Vagina (tissue), 2 donors: ENCODE data around the gene RNASE1. TPM values are rescaled to one million over a fixed set of nuclear protein-coding genes. Genes with fewer than 3 reads are reported as not detected.

Experiments
- DNase-seq, 2 donors: peaks; one replicate each; pipeline ENCODE4 v3.0.0-alpha.2; 2017; ENCODE audit errors: extremely low spot score in 2 of 2
- H3K27ac ChIP-seq: fragments of 200-600 bp; sonication (generic); one replicate; pipeline ENCODE4 v1.5.1; 2019
- H3K27me3 ChIP-seq: fragments of 200-600 bp; sonication (generic); one replicate; pipeline ENCODE4 v1.5.1; 2019
- H3K36me3 ChIP-seq, 2 donors: fragments of 200-600 bp; sonication (generic); one replicate each; pipeline ENCODE4 v1.5.1; 2017 to 2019
- H3K4me1 ChIP-seq: fragments of 200-600 bp; sonication (generic); one replicate; pipeline ENCODE4 v1.5.1; 2019
- H3K4me3 ChIP-seq, 2 donors: fragments of 200-600 bp; sonication (generic); 1 replicate in 1 of 2; 2 replicates in 1 of 2; pipeline ENCODE4 v1.5.1; 2016 to 2019
- H3K9me3 ChIP-seq: fragments of 200-600 bp; sonication (generic); one replicate; pipeline ENCODE4 v1.5.1; 2019
- CTCF ChIP-seq, 3 experiments: fragments of 450-650 bp in 2 of 3; fragments of 200-600 bp in 1 of 3; sonication (generic) in 1 of 3; IDR thresholded peaks; one replicate each; pipeline ENCODE4 v1.5.1; 2017 to 2019; ENCODE audit warnings: antibody characterized with exemption in 3 of 3, mild to moderate bottlenecking in 2 of 3, moderate library complexity in 2 of 3
- POLR2A ChIP-seq, 2 donors: fragments of 450-650 bp; IDR thresholded peaks; one replicate each; pipeline ENCODE4 v1.6.1; 2017; ENCODE audit warnings: antibody characterized with exemption in 2 of 2, mild to moderate bottlenecking in 2 of 2, moderate library complexity in 2 of 2
- POLR2AphosphoS5 ChIP-seq, 2 donors: sonication (generic); formaldehyde crosslinking; IDR thresholded peaks; one replicate each; pipeline ENCODE4 v1.9.0; 2017; ENCODE audit warnings: antibody characterized with exemption in 2 of 2, mild to moderate bottlenecking in 2 of 2, low read depth in 1 of 2; ENCODE audit not compliant: insufficient read depth in 1 of 2
- intact Hi-C: fragments of 100-400 bp; cut with DNase I; formaldehyde crosslinking; loops from one replicate; pipeline ENCODE4 v1.15.1; 2023
- total RNA-seq: library from RNA; depleted of rRNA; stranded (reverse); fragments of >200 nt; gene quantifications from one replicate; pipeline ENCODE4 v1.2.3, GENCODE V29; 2016

The RNASE1 gene
- total RNA-seq, 1 donor from 2014 or later = 174 TPM

GRCh38 chr14:20782280-20782890 lies 20.3 kb downstream of the RNASE1 start:
- DNase-seq = no peak
- TF ChIP-seq CTCF (IDR thresholded peaks at IDR 0.05) (no peak), POLR2AphosphoS5 (IDR thresholded peaks at IDR 0.05; ENCODE audit: insufficient read depth in 1 of 2, low read depth in 1 of 2) (no peak), POLR2A (IDR thresholded peaks at IDR 0.05) (no peak)
- H3K36me3 ChIP-seq = no peaks in the 10 kb centered on the region
- peak overlapping the region in 1 of 2 donors; percentile 0 for H3K4me3 ChIP-seq
- H3K27me3 ChIP-seq = no peaks in the 10 kb centered on the region
- intact Hi-C loops = no loop called here
- H3K27ac ChIP-seq = no peak overlapping the region
- no peaks in the 10 kb centered on the region for H3K4me1 ChIP-seq
- H3K9me3 ChIP-seq = no peaks in the 10 kb centered on the region

GRCh38 chr14:20781803-20782202 lies 20.8 kb downstream of the RNASE1 start:
- Histone ChIP-seq H3K27ac (no peak overlapping the region), H3K4me3 (peak overlapping the region in 1 of 2 donors; percentile 0), H3K4me1 (no peaks in the 10 kb centered on the region), H3K9me3 (no peaks in the 10 kb centered on the region), H3K36me3 (no peaks in the 10 kb centered on the region), H3K27me3 (no peaks in the 10 kb centered on the region)
- intact Hi-C loops = no loop called here
- no peak for DNase-seq
- TF ChIP-seq POLR2AphosphoS5 (IDR thresholded peaks at IDR 0.05; ENCODE audit: insufficient read depth in 1 of 2, low read depth in 1 of 2) (no peak), CTCF (IDR thresholded peaks at IDR 0.05) (no peak), POLR2A (IDR thresholded peaks at IDR 0.05) (no peak)

- no peak for DNase-seq
- Histone ChIP-seq H3K36me3 (no peaks in the 10 kb centered on the region), H3K27ac (no peak overlapping the region), H3K4me1 (no peaks in the 10 kb centered on the region), H3K27me3 (no peaks in the 10 kb centered on the region), H3K4me3 (no peak overlapping the region), H3K9me3 (no peaks in the 10 kb centered on the region)
- TF ChIP-seq POLR2A (IDR thresholded peaks at IDR 0.05) (no peak), POLR2AphosphoS5 (IDR thresholded peaks at IDR 0.05; ENCODE audit: insufficient read depth in 1 of 2, low read depth in 1 of 2) (no peak), CTCF (IDR thresholded peaks at IDR 0.05) (no peak)
- intact Hi-C loops = no loop called here
Observed at GRCh38 chr14:20775901-20776300, 26.7 kb downstream of the RNASE1 start.

- intact Hi-C loops = no loop called here
- Histone ChIP-seq H3K4me3 (no peak overlapping the region), H3K4me1 (no peaks in the 10 kb centered on the region), H3K27ac (no peak overlapping the region), H3K36me3 (no peaks in the 10 kb centered on the region), H3K9me3 (no peaks in the 10 kb centered on the region), H3K27me3 (no peaks in the 10 kb centered on the region)
- no peak for TF ChIP-seq POLR2AphosphoS5 (IDR thresholded peaks at IDR 0.05; ENCODE audit: insufficient read depth in 1 of 2, low read depth in 1 of 2)
- TF ChIP-seq POLR2A (IDR thresholded peaks at IDR 0.05) = no peak
- TF ChIP-seq CTCF (IDR thresholded peaks at IDR 0.05) = no peak
- no peak for DNase-seq
Observed at GRCh38 chr14:20775043-20775442, 27.6 kb downstream of the RNASE1 start.

GRCh38 chr14:20774258-20774824 lies 28.3 kb downstream of the RNASE1 start:
- Histone ChIP-seq H3K9me3 (no peaks in the 10 kb centered on the region), H3K27ac (no peak overlapping the region), H3K4me1 (no peaks in the 10 kb centered on the region), H3K36me3 (no peaks in the 10 kb centered on the region), H3K27me3 (no peaks in the 10 kb centered on the region), H3K4me3 (no peak overlapping the region)
- TF ChIP-seq POLR2AphosphoS5 (IDR thresholded peaks at IDR 0.05; ENCODE audit: insufficient read depth in 1 of 2, low read depth in 1 of 2) (no peak), CTCF (IDR thresholded peaks at IDR 0.05) (no peak), POLR2A (IDR thresholded peaks at IDR 0.05) (no peak)
- intact Hi-C loops = no loop called here
- no peak for DNase-seq
